ENCODE data around the gene ANKMY1.

The ANKMY1 gene

DNA sequence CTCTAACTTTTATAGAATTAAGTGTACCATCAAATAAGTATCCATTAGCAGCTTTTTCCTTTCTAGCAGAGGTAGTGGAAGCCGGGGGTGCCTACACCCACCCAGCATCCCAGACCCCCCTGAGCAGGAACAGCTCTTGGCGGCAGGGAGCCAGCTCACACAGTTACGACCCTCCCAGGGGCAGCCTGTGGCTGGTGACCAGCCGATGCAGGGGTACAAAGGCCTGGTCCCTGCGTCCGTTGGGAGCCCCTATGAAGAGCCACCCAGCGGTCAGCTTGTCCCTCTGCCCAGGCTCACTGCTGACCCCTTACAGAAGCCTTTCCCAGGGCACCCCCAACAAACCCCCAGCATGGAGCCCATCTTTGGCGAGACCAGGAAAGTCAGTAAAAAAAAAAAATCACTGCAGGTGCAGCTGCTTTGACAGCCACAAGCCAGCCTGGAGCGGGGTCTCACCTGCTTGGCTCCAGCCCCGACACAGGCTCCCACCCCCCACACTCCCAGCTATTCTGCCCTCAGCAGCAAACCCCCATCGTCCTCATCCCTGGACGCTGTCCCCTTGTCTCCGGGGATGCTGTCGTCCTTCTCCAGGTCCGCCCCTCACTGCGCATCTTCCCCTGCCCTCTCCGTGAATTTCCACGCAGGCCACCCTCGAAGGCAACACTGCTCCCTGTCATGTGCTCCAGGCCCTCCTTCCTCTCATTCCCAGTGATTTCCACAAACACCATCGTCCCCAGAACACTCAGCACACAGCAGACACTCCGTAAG, 79.3 kb downstream of the ANKMY1 start:
- Histone ChIP-seq H3K27ac (ENCODE audit: low read depth, low read length) (no peak overlapping the region), H3K36me3 (ENCODE audit: low read length) (peaks cover 4% of the 10 kb centered on the region; the same call in 1 of the 2 replicates), H3K4me2 (ENCODE audit: low read depth, low read length, poor library complexity, severe bottlenecking) (no peak overlapping the region), H3K9me3 (ENCODE audit: insufficient read depth, low read length) (no peaks in the 10 kb centered on the region), H4K20me1 (ENCODE audit: low read depth, low read length) (no peaks in the 10 kb centered on the region), H3K27me3 (ENCODE audit: low read length) (no peaks in the 10 kb centered on the region), H3F3A (ENCODE audit: insufficient read depth) (no peaks in the 10 kb centered on the region; the same call in 1 of the 2 replicates), H3K79me2 (ENCODE audit: insufficient read depth, low read length) (no peaks in the 10 kb centered on the region), H3K9ac (ENCODE audit: low read length) (no peak overlapping the region), H2AFZ (ENCODE audit: low read depth, low read length, severe bottlenecking) (no peak overlapping the region), H3K4me3 (ENCODE audit: insufficient read depth, low read length, poor library complexity, severe bottlenecking) (no peak overlapping the region), H3K9me2 (replicated peaks; ENCODE audit: insufficient read depth, low read length) (no peaks in the 10 kb centered on the region)
- TF ChIP-seq, protein P1, sequence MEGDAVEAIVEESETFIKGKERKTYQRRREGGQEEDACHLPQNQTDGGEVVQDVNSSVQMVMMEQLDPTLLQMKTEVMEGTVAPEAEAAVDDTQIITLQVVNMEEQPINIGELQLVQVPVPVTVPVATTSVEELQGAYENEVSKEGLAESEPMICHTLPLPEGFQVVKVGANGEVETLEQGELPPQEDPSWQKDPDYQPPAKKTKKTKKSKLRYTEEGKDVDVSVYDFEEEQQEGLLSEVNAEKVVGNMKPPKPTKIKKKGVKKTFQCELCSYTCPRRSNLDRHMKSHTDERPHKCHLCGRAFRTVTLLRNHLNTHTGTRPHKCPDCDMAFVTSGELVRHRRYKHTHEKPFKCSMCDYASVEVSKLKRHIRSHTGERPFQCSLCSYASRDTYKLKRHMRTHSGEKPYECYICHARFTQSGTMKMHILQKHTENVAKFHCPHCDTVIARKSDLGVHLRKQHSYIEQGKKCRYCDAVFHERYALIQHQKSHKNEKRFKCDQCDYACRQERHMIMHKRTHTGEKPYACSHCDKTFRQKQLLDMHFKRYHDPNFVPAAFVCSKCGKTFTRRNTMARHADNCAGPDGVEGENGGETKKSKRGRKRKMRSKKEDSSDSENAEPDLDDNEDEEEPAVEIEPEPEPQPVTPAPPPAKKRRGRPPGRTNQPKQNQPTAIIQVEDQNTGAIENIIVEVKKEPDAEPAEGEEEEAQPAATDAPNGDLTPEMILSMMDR (IDR thresholded peaks at IDR 0.05; ENCODE audit: insufficient read depth, low read length, poor library complexity, severe bottlenecking): no peak
- no peak for TF ChIP-seq EZH2phosphoT487 (conservative IDR thresholded peaks at IDR 0.05; ENCODE audit: low read length)

DNA sequence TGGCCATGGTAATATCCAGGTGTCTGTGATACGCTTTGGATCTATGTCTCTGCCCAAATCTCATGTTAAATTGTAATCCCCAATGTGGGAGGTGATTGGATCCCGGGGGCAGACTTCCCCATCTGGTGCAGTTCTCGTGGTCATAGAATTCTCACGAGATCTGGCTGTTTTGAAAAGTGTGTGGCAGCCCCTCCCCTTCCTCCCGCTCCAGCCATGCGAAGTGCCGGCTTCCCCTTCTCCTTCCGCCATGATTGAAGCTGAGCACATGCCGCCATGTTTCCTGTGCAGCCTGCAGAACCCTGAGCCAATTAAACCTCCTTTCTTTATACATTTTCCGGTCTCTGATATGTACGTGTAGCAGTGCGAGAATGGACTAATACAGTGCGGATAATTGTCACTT, 79.9 kb downstream of the ANKMY1 start:
- no peak for TF ChIP-seq EZH2phosphoT487 (conservative IDR thresholded peaks at IDR 0.05; ENCODE audit: low read length)
- TF ChIP-seq, protein P1 (IDR thresholded peaks at IDR 0.05; ENCODE audit: insufficient read depth, low read length, poor library complexity, severe bottlenecking): no peak
- Histone ChIP-seq H3K27ac (ENCODE audit: low read depth, low read length) (no peak overlapping the region), H3K36me3 (ENCODE audit: low read length) (peaks cover 8% of the 10 kb centered on the region; the same call in 1 of the 2 replicates), H3K4me3 (ENCODE audit: insufficient read depth, low read length, poor library complexity, severe bottlenecking) (no peak overlapping the region), H3K4me2 (ENCODE audit: low read depth, low read length, poor library complexity, severe bottlenecking) (no peak overlapping the region), H2AFZ (ENCODE audit: low read depth, low read length, severe bottlenecking) (no peak overlapping the region), H3K27me3 (ENCODE audit: low read length) (no peaks in the 10 kb centered on the region), H3K9me3 (ENCODE audit: insufficient read depth, low read length) (no peaks in the 10 kb centered on the region), H3K9ac (ENCODE audit: low read length) (no peak overlapping the region), H3F3A (ENCODE audit: insufficient read depth) (no peaks in the 10 kb centered on the region; the same call in 1 of the 2 replicates), H4K20me1 (ENCODE audit: low read depth, low read length) (no peaks in the 10 kb centered on the region), H3K79me2 (ENCODE audit: insufficient read depth, low read length) (no peaks in the 10 kb centered on the region), H3K9me2 (replicated peaks; ENCODE audit: insufficient read depth, low read length) (no peaks in the 10 kb centered on the region)

DNA sequence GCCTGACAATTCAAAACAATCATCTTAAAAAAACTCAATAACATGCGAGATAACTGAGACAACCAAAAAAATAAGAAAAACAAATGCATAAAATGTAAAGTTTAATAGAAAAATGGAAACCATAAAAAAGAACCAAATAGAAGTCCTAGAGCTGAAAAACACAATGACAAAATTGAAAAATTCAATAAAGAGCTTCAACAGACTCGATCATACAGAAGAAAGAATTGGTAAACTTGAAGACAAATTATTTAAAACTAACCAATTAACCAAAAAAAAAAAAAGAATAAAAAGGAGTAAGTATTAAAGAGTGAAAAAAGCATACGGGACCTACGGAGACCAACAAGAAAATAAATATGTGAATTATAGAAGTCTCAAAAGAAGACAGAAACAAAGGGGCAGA, 84.6 kb downstream of the ANKMY1 start:
- TF ChIP-seq EZH2phosphoT487 (conservative IDR thresholded peaks at IDR 0.05; ENCODE audit: low read length): no peak
- TF ChIP-seq, protein P1 (IDR thresholded peaks at IDR 0.05; ENCODE audit: insufficient read depth, low read length, poor library complexity, severe bottlenecking): no peak
- H3K27me3 ChIP-seq (ENCODE audit: low read length): no peaks in the 10 kb centered on the region
- no peak overlapping the region for H3K4me3 ChIP-seq (ENCODE audit: insufficient read depth, low read length, poor library complexity, severe bottlenecking)
- H3K9me2 ChIP-seq (replicated peaks; ENCODE audit: insufficient read depth, low read length): no peaks in the 10 kb centered on the region
- no peak overlapping the region for H2AFZ ChIP-seq (ENCODE audit: low read depth, low read length, severe bottlenecking)
- no peaks in the 10 kb centered on the region for H3K9me3 ChIP-seq (ENCODE audit: insufficient read depth, low read length)
- no peak overlapping the region for H3K4me2 ChIP-seq (ENCODE audit: low read depth, low read length, poor library complexity, severe bottlenecking)
- H3K9ac ChIP-seq (ENCODE audit: low read length): no peak overlapping the region
- H3K36me3 ChIP-seq (ENCODE audit: low read length): peaks cover 8% of the 10 kb centered on the region; the same call in 1 of the 2 replicates
- no peak overlapping the region for H3K27ac ChIP-seq (ENCODE audit: low read depth, low read length)
- H3K79me2 ChIP-seq (ENCODE audit: insufficient read depth, low read length): no peaks in the 10 kb centered on the region
- H4K20me1 ChIP-seq (ENCODE audit: low read depth, low read length): no peaks in the 10 kb centered on the region
- no peaks in the 10 kb centered on the region; the same call in 1 of the 2 replicates for H3F3A ChIP-seq (ENCODE audit: insufficient read depth)

Data from SU-DHL-6 (cell line).